Suprapubic skin (tissue), 4 donors: ENCODE results near the gene AP2M1.

ENCODE experiments used
- EP300 ChIP-seq: sonication (generic); formaldehyde crosslinking; IDR thresholded peaks from one replicate; pipeline ENCODE4 v1.6.1; 2017; ENCODE audit warnings: antibody characterized with exemption
- POLR2A ChIP-seq, 2 donors: fragments of 450-650 bp; IDR thresholded peaks; one replicate each; pipeline ENCODE4 v1.6.1; 2017; ENCODE audit warnings: antibody characterized with exemption in 2 of 2, mild to moderate bottlenecking in 2 of 2, moderate library complexity in 2 of 2
- POLR2AphosphoS5 ChIP-seq, 3 donors: sonication (generic); formaldehyde crosslinking; IDR thresholded peaks; one replicate each; pipeline ENCODE4 v1.6.1; 2017; ENCODE audit warnings: antibody characterized with exemption in 3 of 3
- TF ChIP-seq, protein P1 (sequence below), 2 donors: fragments of 200-600 bp in 1 of 2; fragments of 450-650 bp in 1 of 2; sonication (generic) in 1 of 2; IDR thresholded peaks; one replicate each; pipeline ENCODE4 v1.5.1; 2016 to 2019; ENCODE audit warnings: antibody characterized with exemption in 2 of 2, mild to moderate bottlenecking in 1 of 2, moderate library complexity in 1 of 2

DNA sequence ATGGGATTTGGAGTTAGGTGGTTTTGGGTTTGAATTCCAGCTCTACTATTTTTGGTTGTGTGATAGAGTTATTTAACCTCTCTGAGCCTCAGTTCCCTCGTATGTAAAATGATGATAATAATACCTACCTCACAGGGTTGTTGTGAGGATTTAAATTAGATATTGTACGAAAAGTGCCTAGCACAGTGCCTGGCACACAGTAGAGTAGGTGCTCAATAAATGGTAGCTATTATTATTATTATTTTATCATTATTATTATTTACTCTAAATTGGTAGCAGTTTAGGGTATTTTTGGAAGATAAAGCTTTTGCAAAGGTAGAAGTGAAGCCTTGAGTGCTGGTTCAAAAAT lies 1.3 kb upstream of the AP2M1 start:
- TF ChIP-seq, protein P1, sequence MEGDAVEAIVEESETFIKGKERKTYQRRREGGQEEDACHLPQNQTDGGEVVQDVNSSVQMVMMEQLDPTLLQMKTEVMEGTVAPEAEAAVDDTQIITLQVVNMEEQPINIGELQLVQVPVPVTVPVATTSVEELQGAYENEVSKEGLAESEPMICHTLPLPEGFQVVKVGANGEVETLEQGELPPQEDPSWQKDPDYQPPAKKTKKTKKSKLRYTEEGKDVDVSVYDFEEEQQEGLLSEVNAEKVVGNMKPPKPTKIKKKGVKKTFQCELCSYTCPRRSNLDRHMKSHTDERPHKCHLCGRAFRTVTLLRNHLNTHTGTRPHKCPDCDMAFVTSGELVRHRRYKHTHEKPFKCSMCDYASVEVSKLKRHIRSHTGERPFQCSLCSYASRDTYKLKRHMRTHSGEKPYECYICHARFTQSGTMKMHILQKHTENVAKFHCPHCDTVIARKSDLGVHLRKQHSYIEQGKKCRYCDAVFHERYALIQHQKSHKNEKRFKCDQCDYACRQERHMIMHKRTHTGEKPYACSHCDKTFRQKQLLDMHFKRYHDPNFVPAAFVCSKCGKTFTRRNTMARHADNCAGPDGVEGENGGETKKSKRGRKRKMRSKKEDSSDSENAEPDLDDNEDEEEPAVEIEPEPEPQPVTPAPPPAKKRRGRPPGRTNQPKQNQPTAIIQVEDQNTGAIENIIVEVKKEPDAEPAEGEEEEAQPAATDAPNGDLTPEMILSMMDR (IDR thresholded peaks at IDR 0.05) = no peak
- TF ChIP-seq POLR2A (IDR thresholded peaks at IDR 0.05) = no peak
- TF ChIP-seq POLR2AphosphoS5 (IDR thresholded peaks at IDR 0.05) = no peak
- no peak for TF ChIP-seq EP300
